HCT116 (cell line): ENCODE measurements around the gene CEP70. TPM values are rescaled to one million over a fixed set of nuclear protein-coding genes. Genes with fewer than 3 reads are reported as not detected.
"Not testable (repeated sequence)": the region's sequence is repeated elsewhere in the genome, so short reads cannot be mapped to it uniquely, and the experiment has no call there.

ENCODE experiments used
- ATAC-seq: fragments of 200-7000 bp; cut with Tn5 transposase; 2 replicates; pipeline ENCODE4 v1.9.1; 2020; ENCODE audit warnings: mild to moderate bottlenecking, moderate library complexity
- BruUV-seq: library from RNA; stranded (reverse); fragments of 400-500 nt; replicated peaks from 2 replicates; lab custom pipeline; 2021; lab: Mats Ljungman, UMichigan
- CTCF ChIA-PET: fragments of 300-600 bp; sonication (Branson Sonifier 250); formaldehyde crosslinking; loops from one replicate; lab custom pipeline; 2021; ENCODE audit warnings: antibody characterized with exemption; lab: Charles Lee
- POLR2A ChIA-PET: fragments of 300-600, 350-600 bp; sonication (Branson Sonifier 250); formaldehyde crosslinking; loops from one replicate; lab custom pipeline; 2021; ENCODE audit warnings: antibody characterized with exemption; lab: Charles Lee
- RAD21 ChIA-PET, 2 experiments: fragments of 300-600 bp; sonication (Branson Sonifier 250); formaldehyde crosslinking; loops; one replicate each; lab custom pipeline; 2023; ENCODE audit warnings: low total read pairs in 2 of 2; ENCODE audit not compliant: uncharacterized antibody in 2 of 2, unreplicated experiment in 2 of 2, low non-redundant PET in 1 of 2; lab: Charles Lee
- DNase-seq: peaks from one replicate; pipeline ENCODE4 v3.0.0-alpha.2; 2010; ENCODE audit warnings: low read depth, low spot score
- H2AFZ ChIP-seq: fragments of 200-600 bp; shearing (Covaris generic), sonication (generic); 2 replicates; pipeline ENCODE4 v1.6.1; 2017; ENCODE audit warnings: low read depth, mixed run types, mixed read lengths, antibody characterized with exemption, low read length; ENCODE audit not compliant: poor library complexity, severe bottlenecking
- H3K27ac ChIP-seq: 2 replicates; pipeline ENCODE4 v1.5.1; 2012; ENCODE audit warnings: low read depth, low read length
- H3K27me3 ChIP-seq: fragments of 200-600 bp; sonication (generic); 2 replicates; pipeline ENCODE4 v1.6.1; 2016; ENCODE audit warnings: mixed run types, low read length, mixed read lengths; ENCODE audit not compliant: insufficient read depth
- H3K36me3 ChIP-seq, 2 experiments: fragments of 200-500 bp in 1 of 2; fragments of 200-600 bp in 1 of 2; sonication (Bioruptor generic) in 1 of 2; sonication (generic) in 1 of 2; 2 replicates each; pipeline versions ENCODE4 v1.5.1 to v1.6.1; 2014 to 2016; ENCODE audit warnings: low read length in 2 of 2, inconsistent platforms in 1 of 2, mixed read lengths in 1 of 2, mixed run types in 1 of 2; ENCODE audit not compliant: insufficient read depth in 2 of 2, control insufficient read depth in 1 of 2
- H3K4me1 ChIP-seq, 2 experiments: fragments of 200-600 bp in 1 of 2; sonication (generic) in 1 of 2; 2 replicates each; pipeline versions ENCODE4 v1.5.1 to v1.6.1; 2012 to 2017; ENCODE audit warnings: low read length in 2 of 2, inconsistent platforms in 1 of 2, mild to moderate bottlenecking in 1 of 2, mixed read lengths in 1 of 2, mixed run types in 1 of 2, moderate library complexity in 1 of 2; ENCODE audit not compliant: insufficient read depth in 2 of 2, control insufficient read depth in 1 of 2
- H3K4me2 ChIP-seq: fragments of 200-600 bp; sonication (generic); 2 replicates; pipeline ENCODE4 v1.6.1; 2017; ENCODE audit warnings: mixed run types, low read length, mixed read lengths
- H3K4me3 ChIP-seq, 2 experiments: fragments of 200-600 bp in 1 of 2; sonication (generic) in 1 of 2; replicated peaks in 1 of 2; 2 replicates each; pipeline ENCODE4 v1.5.1; 2011 to 2016; ENCODE audit warnings: low read length in 2 of 2, control low read depth in 1 of 2, low read depth in 1 of 2, mild to moderate bottlenecking in 1 of 2, mixed read lengths in 1 of 2, mixed run types in 1 of 2
- H3K79me2 ChIP-seq: fragments of 200-600 bp; sonication (generic); 2 replicates; pipeline ENCODE4 v1.6.1; 2017; ENCODE audit warnings: mild to moderate bottlenecking, mixed run types, low read length, moderate library complexity, mixed read lengths; ENCODE audit not compliant: insufficient read depth
- H3K9ac ChIP-seq: fragments of 200-600 bp; sonication (generic); 2 replicates; pipeline ENCODE4 v1.6.1; 2016; ENCODE audit warnings: low read length, mixed read lengths
- H3K9me2 ChIP-seq: fragments of 200-600 bp; sonication (generic), shearing (Covaris generic); 2 replicates; pipeline ENCODE4 v1.6.1; 2017; ENCODE audit warnings: mixed run types, mild to moderate bottlenecking, moderate library complexity; ENCODE audit not compliant: insufficient read depth
- H3K9me3 ChIP-seq, 2 experiments: fragments of 200-500 bp in 1 of 2; fragments of 200-600 bp in 1 of 2; sonication (Bioruptor generic) in 1 of 2; sonication (generic) in 1 of 2; 2 replicates each; pipeline ENCODE4 v1.6.1; 2014 to 2017; ENCODE audit warnings: low read length in 2 of 2, mixed read lengths in 2 of 2, inconsistent platforms in 1 of 2, low read depth in 1 of 2, mild to moderate bottlenecking in 1 of 2, mixed run types in 1 of 2, moderate library complexity in 1 of 2; ENCODE audit not compliant: control insufficient read depth in 1 of 2, insufficient read depth in 1 of 2
- H4K20me1 ChIP-seq: fragments of 200-600 bp; sonication (generic), shearing (Covaris generic); 2 replicates; pipeline ENCODE4 v1.6.1; 2017; ENCODE audit warnings: mixed run types, mild to moderate bottlenecking, moderate library complexity; ENCODE audit not compliant: insufficient read depth
- CBX3 ChIP-seq: IDR thresholded peaks from 2 replicates; pipeline ENCODE4 v1.6.1; 2012; ENCODE audit warnings: low read depth
- CEBPB ChIP-seq: IDR thresholded peaks from 2 replicates; pipeline ENCODE4 v1.6.1; 2012; ENCODE audit warnings: low read depth
- ELF1 ChIP-seq: IDR thresholded peaks from 2 replicates; pipeline ENCODE4 v1.6.1; 2012; ENCODE audit warnings: low read depth, borderline replicate concordance
- FOSL1 ChIP-seq: IDR thresholded peaks from 2 replicates; pipeline ENCODE4 v1.6.1; 2012; ENCODE audit warnings: low read depth
- JUND ChIP-seq: IDR thresholded peaks from 2 replicates; pipeline ENCODE4 v1.6.1; 2012
- POLR2A ChIP-seq: IDR thresholded peaks from 2 replicates; pipeline ENCODE4 v1.7.0; 2011; ENCODE audit warnings: borderline replicate concordance; ENCODE audit not compliant: insufficient read depth, insufficient read length; ENCODE audit errors: extremely low read depth
- ZFX ChIP-seq: fragments of 450-650 bp; IDR thresholded peaks from 2 replicates; pipeline ENCODE4 v1.6.1; 2017
- ZNF274 ChIP-seq: fragments of 200-500 bp; sonication (Bioruptor generic); IDR thresholded peaks from 2 replicates; pipeline ENCODE4 v1.6.1; 2014; ENCODE audit warnings: mild to moderate bottlenecking, low read depth, low read length, inconsistent platforms
- intact Hi-C: fragments of 100-400 bp; cut with micrococcal nuclease; formaldehyde crosslinking; loops from 2 replicates; pipeline ENCODE4 v1.10.0; 2022
- total RNA-seq: library from RNA; stranded (reverse); gene quantifications from one replicate; pipeline ENCODE4 v1.2.1, GENCODE V29; 2021; ENCODE audit not compliant: unreplicated experiment
- TF ChIP-seq, protein P1 (sequence below): IDR thresholded peaks from 2 replicates; pipeline ENCODE4 v1.6.1; 2012
- TF ChIP-seq, protein P2 (sequence below), 3 experiments: fragments of 200-600 bp in 1 of 3; sonication (generic) in 1 of 3; IDR thresholded peaks in 2 of 3; conservative IDR thresholded peaks in 1 of 3; 2 replicates each; pipeline ENCODE4 v1.5.1; 2012 to 2017; ENCODE audit warnings: low read depth in 2 of 3, low read length in 2 of 3, antibody characterized with exemption in 1 of 3, borderline replicate concordance in 1 of 3, control low read depth in 1 of 3, mild to moderate bottlenecking in 1 of 3, mixed read lengths in 1 of 3, mixed run types in 1 of 3, moderate library complexity in 1 of 3; ENCODE audit not compliant: insufficient read depth in 1 of 3

The CEP70 gene
- total RNA-seq, 1 experiment from 2014 or later = 38.7 TPM

DNA sequence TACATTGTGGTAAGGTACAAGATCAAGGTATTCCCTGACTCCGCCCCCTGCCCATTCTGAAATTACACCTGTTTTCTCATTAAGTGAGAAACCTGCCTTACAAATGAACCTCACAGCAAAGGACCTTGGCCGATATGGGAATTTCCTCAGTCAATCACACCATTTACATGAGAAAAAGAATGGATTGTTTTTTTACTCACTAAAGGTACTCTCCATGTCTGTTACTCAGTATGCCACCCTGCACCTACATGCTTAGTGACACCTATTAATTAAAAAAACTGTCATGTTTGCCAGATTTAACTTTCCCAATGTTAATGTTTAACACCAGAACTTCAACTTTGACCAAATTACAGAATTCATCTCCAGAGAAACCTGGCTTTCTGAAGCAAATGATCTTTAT, 97.6 kb downstream of the CEP70 start:
- H3K9me2 ChIP-seq = no peaks in the 10 kb centered on the region
- no peaks in the 10 kb centered on the region; the same call in 1 of the 2 replicates for H4K20me1 ChIP-seq
- H3K4me3 ChIP-seq = no peak overlapping the region
- RAD21 ChIA-PET = no interaction called here
- POLR2A ChIA-PET = no interaction called here
- no peaks in the 10 kb centered on the region for H3K9me3 ChIP-seq
- H3K27ac ChIP-seq = no peak overlapping the region
- no peaks in the 10 kb centered on the region for H3K4me1 ChIP-seq
- H3K9ac ChIP-seq = no peak overlapping the region
- ATAC-seq (no peak), DNase-seq (no peak)
- BruUV-seq = no TSS peak
- CTCF ChIA-PET = no interaction called here
- H3K27me3 ChIP-seq = no peaks in the 10 kb centered on the region
- H2AFZ ChIP-seq = no peak overlapping the region
- no peak for TF ChIP-seq CEBPB
- TF ChIP-seq, protein P1, sequence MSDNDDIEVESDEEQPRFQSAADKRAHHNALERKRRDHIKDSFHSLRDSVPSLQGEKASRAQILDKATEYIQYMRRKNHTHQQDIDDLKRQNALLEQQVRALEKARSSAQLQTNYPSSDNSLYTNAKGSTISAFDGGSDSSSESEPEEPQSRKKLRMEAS = no peak
- no peak for TF ChIP-seq FOSL1
- no peak for TF ChIP-seq POLR2A
- TF ChIP-seq, protein P2, sequence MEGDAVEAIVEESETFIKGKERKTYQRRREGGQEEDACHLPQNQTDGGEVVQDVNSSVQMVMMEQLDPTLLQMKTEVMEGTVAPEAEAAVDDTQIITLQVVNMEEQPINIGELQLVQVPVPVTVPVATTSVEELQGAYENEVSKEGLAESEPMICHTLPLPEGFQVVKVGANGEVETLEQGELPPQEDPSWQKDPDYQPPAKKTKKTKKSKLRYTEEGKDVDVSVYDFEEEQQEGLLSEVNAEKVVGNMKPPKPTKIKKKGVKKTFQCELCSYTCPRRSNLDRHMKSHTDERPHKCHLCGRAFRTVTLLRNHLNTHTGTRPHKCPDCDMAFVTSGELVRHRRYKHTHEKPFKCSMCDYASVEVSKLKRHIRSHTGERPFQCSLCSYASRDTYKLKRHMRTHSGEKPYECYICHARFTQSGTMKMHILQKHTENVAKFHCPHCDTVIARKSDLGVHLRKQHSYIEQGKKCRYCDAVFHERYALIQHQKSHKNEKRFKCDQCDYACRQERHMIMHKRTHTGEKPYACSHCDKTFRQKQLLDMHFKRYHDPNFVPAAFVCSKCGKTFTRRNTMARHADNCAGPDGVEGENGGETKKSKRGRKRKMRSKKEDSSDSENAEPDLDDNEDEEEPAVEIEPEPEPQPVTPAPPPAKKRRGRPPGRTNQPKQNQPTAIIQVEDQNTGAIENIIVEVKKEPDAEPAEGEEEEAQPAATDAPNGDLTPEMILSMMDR (IDR thresholded peaks at IDR 0.05 in 2 of 3, conservative IDR thresholded peaks at IDR 0.05 in 1 of 3; ENCODE audit: borderline replicate concordance in 1 of 3, insufficient read depth in 1 of 3, low read depth in 2 of 3, low read length in 2 of 3) = no peak
- TF ChIP-seq CBX3 = no peak
- no peak for TF ChIP-seq ZFX
- no peak for TF ChIP-seq ELF1
- TF ChIP-seq ZNF274 = no peak
- TF ChIP-seq JUND = no peak
- no peak overlapping the region for H3K4me2 ChIP-seq
- H3K36me3 ChIP-seq = peaks cover 0 to 6% of the 10 kb centered on the region in 2 experiments; a peak in 2 of 4 replicates
- intact Hi-C loops = no loop called here
- H3K79me2 ChIP-seq = no peaks in the 10 kb centered on the region

DNA sequence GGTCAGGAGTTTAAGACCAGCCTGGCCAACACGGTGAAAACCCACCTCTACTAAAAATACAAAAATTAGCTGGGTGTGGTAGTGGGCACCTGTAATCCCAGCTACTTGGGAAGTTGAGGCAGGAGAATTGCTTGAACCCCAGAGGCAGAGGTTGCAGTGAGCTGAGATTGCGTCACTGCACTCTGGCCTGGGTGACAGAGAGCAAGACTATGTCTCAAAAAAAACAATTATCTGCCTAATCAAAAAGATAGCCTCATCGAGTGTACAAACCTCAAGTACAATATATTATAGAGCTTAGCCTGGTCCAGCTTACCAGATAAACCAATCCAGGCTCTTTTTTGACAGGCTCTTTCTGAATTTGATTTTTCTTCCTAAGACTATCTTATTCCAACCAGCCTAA, 98.4 kb downstream of the CEP70 start:
- H3K9me3 ChIP-seq, H2AFZ ChIP-seq, H3K27me3 ChIP-seq, intact Hi-C loops, ATAC-seq, DNase-seq, RAD21 ChIA-PET, POLR2A ChIA-PET, H3K9me2 ChIP-seq, H4K20me1 ChIP-seq, H3K4me2 ChIP-seq, BruUV-seq, H3K4me3 ChIP-seq, H3K4me1 ChIP-seq, H3K36me3 ChIP-seq, H3K9ac ChIP-seq, H3K27ac ChIP-seq, H3K79me2 ChIP-seq: not testable (repeated sequence)
- CTCF ChIA-PET = interaction anchor here (0.9 kb wide), 1 partner anchor 16 kb away, joined by 4 read pairs; no protein-coding TSS in a partner anchor
